ENCODE results near the gene PON3. TPM values are rescaled to one million over a fixed set of nuclear protein-coding genes. Genes with fewer than 3 reads are reported as not detected.

The PON3 gene
- total and polyA plus RNA-seq, 2 of the 4 experiments (the other 2 are of a cell fraction): not detected

GRCh38 chr7:95321720-95322119 is 74.5 kb downstream of the PON3 start:
- in situ Hi-C loops (cut with MboI; ENCODE audit: low sequenced_read_pairs) (no loop called here), intact Hi-C loops (cut with micrococcal nuclease) (no loop called here), dilution Hi-C loops (cut with HindIII; ENCODE audit: low sequenced_read_pairs, unreplicated experiment) (no loop called here)
- no peak for TF ChIP-seq FOS (IDR thresholded peaks at IDR 0.05; ENCODE audit: low read depth, low read length)
- TF ChIP-seq MAZ (IDR thresholded peaks at IDR 0.05; ENCODE audit: borderline replicate concordance, low read depth, low read length): no peak
- TF ChIP-seq CHD1 (IDR thresholded peaks at IDR 0.05; ENCODE audit: low read depth, low read length): no peak
- no peak for TF ChIP-seq RFX5 (IDR thresholded peaks at IDR 0.05; ENCODE audit: low read depth, low read length)
- no peak for TF ChIP-seq MXI1 (IDR thresholded peaks at IDR 0.05; ENCODE audit: borderline replicate concordance, low read depth, low read length)
- no peak for TF ChIP-seq MAFK (IDR thresholded peaks at IDR 0.05; ENCODE audit: low read depth, low read length)
- no peak for TF ChIP-seq POLR2A (IDR thresholded peaks at IDR 0.05; ENCODE audit: low read depth, low read length)
- no peak for TF ChIP-seq SMC3 (IDR thresholded peaks at IDR 0.05; ENCODE audit: low read depth, low read length)
- no peak for TF ChIP-seq RAD21 (IDR thresholded peaks at IDR 0.05; ENCODE audit: low read length)
- TF ChIP-seq, protein P1, sequence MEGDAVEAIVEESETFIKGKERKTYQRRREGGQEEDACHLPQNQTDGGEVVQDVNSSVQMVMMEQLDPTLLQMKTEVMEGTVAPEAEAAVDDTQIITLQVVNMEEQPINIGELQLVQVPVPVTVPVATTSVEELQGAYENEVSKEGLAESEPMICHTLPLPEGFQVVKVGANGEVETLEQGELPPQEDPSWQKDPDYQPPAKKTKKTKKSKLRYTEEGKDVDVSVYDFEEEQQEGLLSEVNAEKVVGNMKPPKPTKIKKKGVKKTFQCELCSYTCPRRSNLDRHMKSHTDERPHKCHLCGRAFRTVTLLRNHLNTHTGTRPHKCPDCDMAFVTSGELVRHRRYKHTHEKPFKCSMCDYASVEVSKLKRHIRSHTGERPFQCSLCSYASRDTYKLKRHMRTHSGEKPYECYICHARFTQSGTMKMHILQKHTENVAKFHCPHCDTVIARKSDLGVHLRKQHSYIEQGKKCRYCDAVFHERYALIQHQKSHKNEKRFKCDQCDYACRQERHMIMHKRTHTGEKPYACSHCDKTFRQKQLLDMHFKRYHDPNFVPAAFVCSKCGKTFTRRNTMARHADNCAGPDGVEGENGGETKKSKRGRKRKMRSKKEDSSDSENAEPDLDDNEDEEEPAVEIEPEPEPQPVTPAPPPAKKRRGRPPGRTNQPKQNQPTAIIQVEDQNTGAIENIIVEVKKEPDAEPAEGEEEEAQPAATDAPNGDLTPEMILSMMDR (conservative IDR thresholded peaks at IDR 0.05; ENCODE audit: low read depth, low read length): no peak
- no peak for TF ChIP-seq ELK1 (IDR thresholded peaks at IDR 0.05; ENCODE audit: borderline replicate concordance, low read depth, low read length)
- TF ChIP-seq NFE2L2 (IDR thresholded peaks at IDR 0.05; ENCODE audit: low read depth, low read length): no peak
- TF ChIP-seq USF2 (IDR thresholded peaks at IDR 0.05; ENCODE audit: low read depth, low read length): no peak
- TF ChIP-seq CEBPB (IDR thresholded peaks at IDR 0.05; ENCODE audit: low read depth, low read length): no peak
- no peak for TF ChIP-seq RCOR1 (IDR thresholded peaks at IDR 0.05; ENCODE audit: insufficient replicate concordance, low read length)
- TF ChIP-seq BHLHE40 (IDR thresholded peaks at IDR 0.05; ENCODE audit: low read depth, low read length): no peak
- H3K23ac ChIP-seq (ENCODE audit: low read depth, low read length): no peak overlapping the region
- H3K36me3 ChIP-seq (ENCODE audit: control insufficient read depth, insufficient read depth, low read length): no peaks in the 10 kb centered on the region
- H2AK5ac ChIP-seq (ENCODE audit: low read depth, low read length): no peak overlapping the region
- peaks cover 8% of the 10 kb centered on the region for H3K27me3 ChIP-seq (ENCODE audit: control insufficient read depth, insufficient read depth, low read length)
- H4K20me1 ChIP-seq (ENCODE audit: insufficient read depth, low read length): no peaks in the 10 kb centered on the region
- H3K18ac ChIP-seq (ENCODE audit: low read depth, low read length): no peak overlapping the region
- H2AFZ ChIP-seq (replicated peaks; ENCODE audit: low read length, poor library complexity): no peak overlapping the region
- ATAC-seq (ENCODE audit: low read depth) (no peak), DNase-seq (no peak)
- no peak overlapping the region for H3K4me3 ChIP-seq (ENCODE audit: insufficient read depth, low read depth, low read length)
- WGBS, 2 experiments (ENCODE audit: extremely low coverage in 2 of 2, insufficient read length in 1 of 2): no CpG with 5 or more reads among the region's 1 CpG
- no peak overlapping the region for H2BK15ac ChIP-seq (ENCODE audit: low read depth, low read length)
- no peak overlapping the region for H3K4me2 ChIP-seq (ENCODE audit: low read depth, low read length)
- H3K56ac ChIP-seq (ENCODE audit: extremely low read depth, insufficient read depth, low read length): no peak overlapping the region
- no peaks in the 10 kb centered on the region for H3K9me1 ChIP-seq (ENCODE audit: insufficient read depth, low read length)
- H3K9ac ChIP-seq (ENCODE audit: low read depth, low read length): no peak overlapping the region
- no peaks in the 10 kb centered on the region for H3K9me3 ChIP-seq (ENCODE audit: control insufficient read depth, insufficient read depth, low read length)
- H3K14ac ChIP-seq (replicated peaks; ENCODE audit: low read depth, low read length): no peak overlapping the region
- no TSS peak for BruUV-seq (replicated peaks)
- H3K4ac ChIP-seq (ENCODE audit: low read depth, low read length): no peak overlapping the region
- H3K79me1 ChIP-seq (ENCODE audit: low read depth in 1 of 2, low read length in 2 of 2): no peaks in the 10 kb centered on the region
- H4K91ac ChIP-seq (ENCODE audit: insufficient read depth, low read depth, low read length): no peak overlapping the region
- H2AK9ac ChIP-seq (replicated peaks; ENCODE audit: low read depth, low read length, poor library complexity): no peak overlapping the region
- no peak overlapping the region for H2BK5ac ChIP-seq (ENCODE audit: low read depth, low read length, poor library complexity, severe bottlenecking)
- no peak overlapping the region for H4K8ac ChIP-seq (ENCODE audit: low read depth in 2 of 2, low read length in 2 of 2)
- ChIA-PET CTCF (no interaction called here), POLR2A (ENCODE audit: unreplicated experiment) (no interaction called here)
- no peak overlapping the region for H3K27ac ChIP-seq (ENCODE audit: insufficient read depth, low read length)
- no peak overlapping the region for H4K5ac ChIP-seq (ENCODE audit: low read depth, low read length)
- H2BK20ac ChIP-seq (ENCODE audit: low read depth, low read length): no peak overlapping the region
- no peaks in the 10 kb centered on the region for H3K4me1 ChIP-seq (ENCODE audit: control insufficient read depth, insufficient read depth, low read length)
- H2BK120ac ChIP-seq (ENCODE audit: low read depth, low read length): no peak overlapping the region

All from IMR-90 (cell line).